GM12878 (cell line): ENCODE results near the gene MLNR. TPM values are rescaled to one million over a fixed set of nuclear protein-coding genes. Genes with fewer than 3 reads are reported as not detected.

Source experiments
- ATAC-seq: fragments of 200-7000 bp; cut with Tn5 transposase; 3 replicates; pipeline ENCODE4 v1.9.1; 2020; ENCODE audit warnings: mild to moderate bottlenecking, moderate library complexity
- BruUV-seq: library from RNA; stranded (reverse); fragments of 400-500 nt; replicated peaks from 2 replicates; lab custom pipeline; 2021; lab: Mats Ljungman, UMichigan
- CTCF ChIA-PET: fragments of 300-600 bp; sonication (Branson Sonifier 250); formaldehyde crosslinking; extraction: SDS; loops from one replicate; lab custom pipeline; 2021; ENCODE audit warnings: inconsistent platforms; lab: Yijun Ruan, JAX
- POLR2A ChIA-PET: fragments of 350-600 bp; formaldehyde crosslinking; extraction: SDS; loops from one replicate; lab custom pipeline; 2021; ENCODE audit warnings: inconsistent platforms; lab: Charles Lee
- RAD21 ChIA-PET: fragments of 300-600 bp; sonication (Branson Sonifier 250); formaldehyde crosslinking; loops from one replicate; lab custom pipeline; 2023; ENCODE audit warnings: antibody characterized with exemption; ENCODE audit not compliant: unreplicated experiment; lab: Charles Lee
- SMC1A ChIA-PET: fragments of 300-600 bp; sonication (Branson Sonifier 250); formaldehyde crosslinking; loops from one replicate; lab custom pipeline; 2023; ENCODE audit not compliant: unreplicated experiment, uncharacterized antibody; lab: Charles Lee
- DNase-seq: peaks from one replicate; pipeline ENCODE4 v3.0.0-alpha.2; 2011; ENCODE audit warnings: low read depth, low spot score
- FAIRE-seq: peaks from 3 replicates; lab custom pipeline; 2011; peaks lifted over from hg19 to GRCh38; lab: Jason Lieb, UNC
- H2AFZ ChIP-seq: 2 replicates; pipeline ENCODE4 v1.6.0; 2011; ENCODE audit warnings: low read depth, low read length, control low read depth; ENCODE audit not compliant: control insufficient read depth
- H3K27ac ChIP-seq: 2 replicates; pipeline ENCODE4 v1.5.1; 2011; ENCODE audit warnings: control low read depth; ENCODE audit not compliant: control insufficient read depth, insufficient read depth
- H3K27me3 ChIP-seq, 2 experiments: replicated peaks in 1 of 2; 2 replicates each; pipeline versions ENCODE4 v1.6.0 to v1.6.1; 2011; ENCODE audit warnings: low read length in 1 of 2; ENCODE audit not compliant: control insufficient read depth in 2 of 2, insufficient read depth in 2 of 2
- H3K36me3 ChIP-seq, 2 experiments: 2 replicates each; pipeline ENCODE4 v1.5.1; 2011; ENCODE audit warnings: low read length in 1 of 2; ENCODE audit not compliant: control insufficient read depth in 2 of 2, insufficient read depth in 2 of 2
- H3K4me1 ChIP-seq: 2 replicates; pipeline ENCODE4 v1.6.1; 2011; ENCODE audit warnings: mild to moderate bottlenecking, low read length, moderate library complexity, mixed read lengths; ENCODE audit not compliant: control insufficient read depth, insufficient read depth
- H3K4me2 ChIP-seq: 2 replicates; pipeline ENCODE4 v1.6.0; 2011; ENCODE audit warnings: control low read depth; ENCODE audit not compliant: control insufficient read depth, insufficient read depth
- H3K4me3 ChIP-seq: fragments of 200-600 bp; sonication (generic); 2 replicates; pipeline ENCODE4 v1.5.1; 2016
- H3K79me2 ChIP-seq: 2 replicates; pipeline ENCODE4 v1.6.0; 2011; ENCODE audit warnings: low read length; ENCODE audit not compliant: control insufficient read depth, insufficient read depth
- H3K9ac ChIP-seq: 2 replicates; pipeline ENCODE4 v1.8.0; 2011; ENCODE audit warnings: low read length, control low read depth, mixed read lengths; ENCODE audit not compliant: control insufficient read depth, insufficient read depth
- H3K9me3 ChIP-seq: replicated peaks from 3 replicates; pipeline ENCODE4 v1.5.1; 2011; ENCODE audit warnings: mild to moderate bottlenecking, low read length; ENCODE audit not compliant: control insufficient read depth, insufficient read depth
- H4K20me1 ChIP-seq: 2 replicates; pipeline ENCODE4 v1.6.0; 2011; ENCODE audit not compliant: control insufficient read depth, insufficient read depth
- BACH1 ChIP-seq: fragments of 450-650 bp; IDR thresholded peaks from 2 replicates; pipeline ENCODE4 v1.6.1; 2017; ENCODE audit warnings: mild to moderate bottlenecking, borderline replicate concordance
- CHD1 ChIP-seq: IDR thresholded peaks from 2 replicates; pipeline ENCODE4 v1.6.1; 2012; ENCODE audit warnings: low read depth, low read length, improper control_type of control experiment
- E2F4 ChIP-seq: IDR thresholded peaks from 2 replicates; pipeline ENCODE4 v1.6.1; 2012; ENCODE audit warnings: low read depth, low read length, improper control_type of control experiment
- E2F8 ChIP-seq: fragments of 450-650 bp; IDR thresholded peaks from 2 replicates; pipeline ENCODE4 v1.6.1; 2018; ENCODE audit warnings: mild to moderate bottlenecking, low read depth, moderate library complexity; ENCODE audit not compliant: partially characterized antibody
- FOS ChIP-seq: IDR thresholded peaks from 3 replicates; pipeline ENCODE4 v1.6.1; 2011; ENCODE audit warnings: borderline replicate concordance; ENCODE audit not compliant: insufficient read length; ENCODE audit errors: extremely low read depth
- HCFC1 ChIP-seq: fragments of 150-350 bp; IDR thresholded peaks from 2 replicates; pipeline ENCODE4 v1.6.1; 2014; ENCODE audit warnings: low read length
- IKZF1 ChIP-seq: fragments of 450-650 bp; conservative IDR thresholded peaks from 2 replicates; pipeline ENCODE4 v1.6.1; 2017; ENCODE audit warnings: antibody characterized with exemption, mild to moderate bottlenecking
- RFX5 ChIP-seq: IDR thresholded peaks from 2 replicates; pipeline ENCODE4 v1.6.1; 2011; ENCODE audit warnings: low read depth, low read length, improper control_type of control experiment
- SPI1 ChIP-seq: IDR thresholded peaks from 2 replicates; pipeline ENCODE4 v1.6.1; 2011; ENCODE audit warnings: low read depth, mild to moderate bottlenecking, low read length, moderate library complexity, borderline replicate concordance; ENCODE audit not compliant: insufficient read depth
- ZBED1 ChIP-seq: IDR thresholded peaks from 2 replicates; pipeline ENCODE4 v1.6.1; 2016; ENCODE audit warnings: borderline replicate concordance
- ZBTB33 ChIP-seq: fragments of 450-650 bp; IDR thresholded peaks from 2 replicates; pipeline ENCODE4 v1.6.1; 2017; ENCODE audit warnings: mild to moderate bottlenecking
- ZNF384 ChIP-seq: IDR thresholded peaks from 2 replicates; pipeline ENCODE4 v1.6.1; 2012; ENCODE audit warnings: low read depth, mild to moderate bottlenecking, low read length, improper control_type of control experiment, borderline replicate concordance
- WGBS: methylation state at CpG from one replicate; pipeline ENCODE4 v1.1.6; 2016; ENCODE audit warnings: low lambda C conversion rate; ENCODE audit not compliant: insufficient replicate concordance, insufficient coverage; ENCODE audit errors: missing lambda C conversion rate; 5-methylcytosine and 5-hydroxymethylcytosine counted together
- in situ Hi-C: fragments of 300-500 bp; cut with MboI; formaldehyde crosslinking; loops from 9 replicates; pipeline ENCODE4 v1.14.3; 2018; ENCODE audit warnings: mixed read lengths
- intact Hi-C: fragments of 100-400 bp; cut with micrococcal nuclease; formaldehyde crosslinking; loops from one replicate; pipeline ENCODE4 v1.14.2; 2022; ENCODE audit not compliant: unreplicated experiment
- polyA plus RNA-seq, 11 experiments: library from polyadenylated mRNA; depleted of rRNA in 4 of 11; unstranded in 6 of 11; stranded (reverse) in 5 of 11; fragments of >200 nt; fragmentation: Nextera tagmentation in 4 of 11; fragmentation: Illumina TruSeq in 1 of 11; extraction: Ambion mirVana in 4 of 11; extraction: Trizol in 1 of 11; gene quantifications; 1 replicate in 1 of 11; 2 replicates in 10 of 11; pipeline versions ENCODE4 v1.2.1 to v1.2.3, GENCODE V29; 2011 to 2016; ENCODE audit warnings: inconsistent platforms in 2 of 11, missing spikeins in 2 of 11, low read depth in 1 of 11
- total RNA-seq, 4 experiments: library from RNA; depleted of rRNA in 3 of 4; stranded (reverse); fragments of >200 nt in 3 of 4; fragmentation: Illumina TruSeq in 1 of 4; extraction: Trizol in 1 of 4; gene quantifications; 2 replicates each; pipeline versions ENCODE4 v1.2.1 to v1.2.3, GENCODE V29; 2013 to 2021

Gene MLNR
- total and polyA plus RNA-seq, 10 of the 15 experiments (the other 5 are each of a cell fraction or from before 2014, with no cell fraction given), result not detected

GRCh38 chr13:49220856-49221589, 885 bp downstream of the MLNR start (continued):
- no peak for TF ChIP-seq E2F8
- no peak for TF ChIP-seq RFX5
- TF ChIP-seq, all 136 proteins: peak for 0

GRCh38 chr13:49221590-49221965, 1.4 kb downstream of the MLNR start:
- H3K36me3 ChIP-seq, result no peaks in the 10 kb centered on the region
- ChIA-PET POLR2A (no interaction called here), RAD21 (no interaction called here), SMC1A (no interaction called here), CTCF (no interaction called here)
- no TSS peak for BruUV-seq
- ATAC-seq, result no peak
- H3K4me1 ChIP-seq, result no peaks in the 10 kb centered on the region
- no peak overlapping the region for H2AFZ ChIP-seq
- DNase-seq, result no peak
- TF ChIP-seq ZBED1, result no peak
- no peak for TF ChIP-seq SPI1
- TF ChIP-seq FOS, result no peak
- no peak for TF ChIP-seq ZBTB33
- TF ChIP-seq E2F4, result no peak
- no peak for TF ChIP-seq IKZF1
- TF ChIP-seq ZNF384, result no peak
- TF ChIP-seq RFX5, result no peak
- TF ChIP-seq CHD1, result no peak
- no peak for TF ChIP-seq BACH1
- no peak for TF ChIP-seq HCFC1
- H3K4me2 ChIP-seq, result no peak overlapping the region
- H3K27me3 ChIP-seq, result peaks cover 0 to 5% of the 10 kb centered on the region in 2 experiments; a peak in 3 of 4 replicates
- no peak for FAIRE-seq
- H3K27ac ChIP-seq, result no peak overlapping the region
- no peaks in the 10 kb centered on the region; the same call in 2 of the 3 replicates for H3K9me3 ChIP-seq
- intact Hi-C loops (no loop called here), in situ Hi-C loops (no loop called here)
- H4K20me1 ChIP-seq, result no peaks in the 10 kb centered on the region
- H3K9ac ChIP-seq, result no peak overlapping the region
- WGBS, result 79% methylated on average over 4 of the region's 4 CpGs
- no peaks in the 10 kb centered on the region for H3K79me2 ChIP-seq
- no peak overlapping the region for H3K4me3 ChIP-seq
